IMR-90 (cell line): ENCODE results near the gene NIPBL. TPM values are rescaled to one million over a fixed set of nuclear protein-coding genes. Genes with fewer than 3 reads are reported as not detected.

Experiments used
- ATAC-seq: fragments of 200-7000 bp; cut with Tn5 transposase; 2 replicates; pipeline ENCODE4 v1.9.1; 2020; ENCODE audit warnings: low read depth, mild to moderate bottlenecking, moderate library complexity
- BruUV-seq: library from RNA; stranded (reverse); fragments of 400-500 nt; replicated peaks from 2 replicates; lab custom pipeline; 2021; lab: Mats Ljungman, UMichigan
- CTCF ChIA-PET: fragments of 300-600 bp; formaldehyde crosslinking; extraction: SDS; loops from one replicate; lab custom pipeline; 2021; ENCODE audit warnings: antibody characterized with exemption; lab: Yijun Ruan, JAX
- POLR2A ChIA-PET: fragments of 300-600 bp; sonication (Branson Sonifier 250); formaldehyde crosslinking; loops from one replicate; lab custom pipeline; 2022; ENCODE audit warnings: antibody characterized with exemption; ENCODE audit not compliant: unreplicated experiment; lab: Charles Lee
- DNase-seq: peaks from one replicate; pipeline ENCODE4 v3.0.0; 2013
- H2AFZ ChIP-seq: replicated peaks from 2 replicates; pipeline ENCODE3; 2013; ENCODE audit warnings: low read length, mild to moderate bottlenecking; ENCODE audit not compliant: poor library complexity
- H2AK5ac ChIP-seq: 2 replicates; pipeline ENCODE4 v1.6.1; 2013; ENCODE audit warnings: low read depth, low read length, inconsistent platforms
- H2AK9ac ChIP-seq: replicated peaks from 2 replicates; pipeline ENCODE3; 2013; ENCODE audit warnings: mild to moderate bottlenecking, low read depth, low read length, moderate library complexity; ENCODE audit not compliant: poor library complexity
- H2BK120ac ChIP-seq: 2 replicates; pipeline ENCODE4 v1.6.1; 2013; ENCODE audit warnings: low read depth, low read length, inconsistent platforms
- H2BK15ac ChIP-seq: 3 replicates; pipeline ENCODE4 v1.6.1; 2013; ENCODE audit warnings: low read depth, low read length, inconsistent platforms
- H2BK20ac ChIP-seq: 2 replicates; pipeline ENCODE4 v1.6.1; 2013; ENCODE audit warnings: low read depth, mild to moderate bottlenecking, inconsistent platforms, low read length, moderate library complexity
- H2BK5ac ChIP-seq: 2 replicates; pipeline ENCODE4 v1.6.1; 2013; ENCODE audit warnings: mild to moderate bottlenecking, low read depth, low read length, inconsistent platforms; ENCODE audit not compliant: poor library complexity, severe bottlenecking
- H3K14ac ChIP-seq: replicated peaks from 2 replicates; pipeline ENCODE4 v1.6.1; 2013; ENCODE audit warnings: low read depth, low read length, inconsistent platforms
- H3K18ac ChIP-seq: 2 replicates; pipeline ENCODE4 v1.6.1; 2013; ENCODE audit warnings: low read depth, low read length, control low read depth
- H3K23ac ChIP-seq: 2 replicates; pipeline ENCODE4 v1.6.1; 2013; ENCODE audit warnings: low read depth, low read length, inconsistent platforms
- H3K27ac ChIP-seq: 2 replicates; pipeline ENCODE4 v1.5.1; 2013; ENCODE audit warnings: mild to moderate bottlenecking, control low read depth, low read length; ENCODE audit not compliant: insufficient read depth
- H3K27me3 ChIP-seq: 2 replicates; pipeline ENCODE4 v1.6.1; 2013; ENCODE audit warnings: low read length; ENCODE audit not compliant: control insufficient read depth, insufficient read depth
- H3K36me3 ChIP-seq: 2 replicates; pipeline ENCODE4 v1.6.1; 2013; ENCODE audit warnings: low read length, mixed read lengths; ENCODE audit not compliant: control insufficient read depth, insufficient read depth
- H3K4ac ChIP-seq: 2 replicates; pipeline ENCODE4 v1.6.1; 2013; ENCODE audit warnings: low read depth, low read length, inconsistent platforms
- H3K4me1 ChIP-seq: 2 replicates; pipeline ENCODE4 v1.6.1; 2013; ENCODE audit warnings: low read length, mixed read lengths; ENCODE audit not compliant: control insufficient read depth, insufficient read depth
- H3K4me2 ChIP-seq: 2 replicates; pipeline ENCODE4 v1.6.1; 2013; ENCODE audit warnings: low read depth, mild to moderate bottlenecking, control low read depth, low read length, moderate library complexity
- H3K4me3 ChIP-seq: 2 replicates; pipeline ENCODE4 v1.5.1; 2013; ENCODE audit warnings: low read depth, mild to moderate bottlenecking, control low read depth, low read length, moderate library complexity; ENCODE audit not compliant: insufficient read depth
- H3K56ac ChIP-seq: 2 replicates; pipeline ENCODE4 v1.6.1; 2013; ENCODE audit warnings: low read length, inconsistent platforms; ENCODE audit not compliant: insufficient read depth; ENCODE audit errors: extremely low read depth
- H3K79me1 ChIP-seq, 2 experiments: 2 replicates each; pipeline ENCODE4 v1.6.1; 2013; ENCODE audit warnings: low read length in 2 of 2, inconsistent platforms in 1 of 2, low read depth in 1 of 2
- H3K9ac ChIP-seq: 2 replicates; pipeline ENCODE4 v1.6.1; 2013; ENCODE audit warnings: low read depth, low read length, control low read depth
- H3K9me1 ChIP-seq: 2 replicates; pipeline ENCODE4 v1.6.1; 2013; ENCODE audit warnings: low read length, inconsistent platforms; ENCODE audit not compliant: insufficient read depth
- H3K9me3 ChIP-seq: 2 replicates; pipeline ENCODE4 v1.6.1; 2013; ENCODE audit warnings: low read length; ENCODE audit not compliant: control insufficient read depth, insufficient read depth
- H4K20me1 ChIP-seq: 2 replicates; pipeline ENCODE4 v1.6.1; 2013; ENCODE audit warnings: low read length, inconsistent platforms; ENCODE audit not compliant: insufficient read depth
- H4K5ac ChIP-seq: 2 replicates; pipeline ENCODE4 v1.6.1; 2013; ENCODE audit warnings: mild to moderate bottlenecking, low read depth, low read length, control low read depth
- H4K8ac ChIP-seq, 2 experiments: 2 replicates each; pipeline ENCODE4 v1.6.1; 2013; ENCODE audit warnings: low read depth in 2 of 2, low read length in 2 of 2, control low read depth in 1 of 2, inconsistent platforms in 1 of 2
- H4K91ac ChIP-seq: 2 replicates; pipeline ENCODE4 v1.6.1; 2013; ENCODE audit warnings: low read depth, low read length, inconsistent platforms; ENCODE audit not compliant: insufficient read depth
- ELK1 ChIP-seq: fragments of 150-350 bp; IDR thresholded peaks from 2 replicates; pipeline ENCODE4 v1.6.1; 2016; ENCODE audit warnings: low read depth, mild to moderate bottlenecking, low read length, moderate library complexity, borderline replicate concordance
- MAZ ChIP-seq: IDR thresholded peaks from 2 replicates; pipeline ENCODE4 v1.6.1; 2012; ENCODE audit warnings: low read depth, mild to moderate bottlenecking, low read length, improper control_type of control experiment, moderate library complexity, borderline replicate concordance
- POLR2A ChIP-seq: IDR thresholded peaks from 2 replicates; pipeline ENCODE4 v1.6.1; 2012; ENCODE audit warnings: mild to moderate bottlenecking, low read depth, low read length
- SMC3 ChIP-seq: fragments of 150-350 bp; IDR thresholded peaks from 2 replicates; pipeline ENCODE4 v1.6.1; 2016; ENCODE audit warnings: low read depth, mild to moderate bottlenecking, antibody characterized with exemption, low read length, moderate library complexity
- dilution Hi-C: fragments of 300-500 bp; cut with HindIII; formaldehyde crosslinking; loops from one replicate; pipeline ENCODE4 v1.14.3; 2018; ENCODE audit warnings: low sequenced_read_pairs; ENCODE audit not compliant: unreplicated experiment
- in situ Hi-C: fragments of 300-500 bp; cut with MboI; formaldehyde crosslinking; loops from 3 replicates; pipeline ENCODE4 v1.14.3; 2019; ENCODE audit warnings: low sequenced_read_pairs, inconsistent platforms, mixed read lengths
- intact Hi-C: fragments of 100-400 bp; cut with micrococcal nuclease; formaldehyde crosslinking; loops from 2 replicates; pipeline ENCODE4 v1.10.0; 2022
- polyA plus RNA-seq, 3 experiments: library from polyadenylated mRNA; depleted of rRNA; stranded (reverse); fragments of >200 nt; gene quantifications; 2 replicates each; pipeline ENCODE4 v1.2.3, GENCODE V29; 2012; ENCODE audit warnings: low replicate concordance in 1 of 3
- total RNA-seq: library from RNA; depleted of rRNA; stranded (reverse); fragments of >200 nt; gene quantifications from 2 replicates; pipeline ENCODE4 v1.2.3, GENCODE V29; 2012

The NIPBL gene
- total and polyA plus RNA-seq, 2 of the 4 experiments (the other 2 are of a cell fraction) = 8.4 to 46.4 TPM

- peak; percentile 43 for DNase-seq
Observed at GRCh38 chr5:36948041-36948440, 71.5 kb downstream of the NIPBL start.

More at GRCh38 chr5:36948041-36948440, 71.5 kb downstream of the NIPBL start:
- H3K79me1 ChIP-seq = peaks cover 8 to 47% of the 10 kb centered on the region in 2 experiments; a peak in 3 of 4 replicates
- ATAC-seq = peak; percentile 38
- H2AK9ac ChIP-seq = no peak overlapping the region
- no peak overlapping the region for H3K4ac ChIP-seq
- no peak overlapping the region for H4K5ac ChIP-seq
- no peak overlapping the region for H2BK15ac ChIP-seq
- H2AK5ac ChIP-seq = no peak overlapping the region
- dilution Hi-C loops (no loop called here), intact Hi-C loops (no loop called here), in situ Hi-C loops (no loop called here)
- no peak overlapping the region for H3K14ac ChIP-seq
- H4K91ac ChIP-seq = no peak overlapping the region
- H3K4me1 ChIP-seq = no peaks in the 10 kb centered on the region
- H3K36me3 ChIP-seq = no peaks in the 10 kb centered on the region
- no peak overlapping the region for H3K9ac ChIP-seq
- H4K8ac ChIP-seq = no peak overlapping the region; a peak in 1 of 4 replicates
- peak overlapping the region; percentile 0; the same call in 1 of the 2 replicates for H3K4me2 ChIP-seq
- H3K27me3 ChIP-seq = no peaks in the 10 kb centered on the region
- ChIA-PET POLR2A (no interaction called here), CTCF (no interaction called here)
- H3K9me1 ChIP-seq = 0 out of 2 replicates have a peak, but pooled peaks cover 2% of the 10 kb centered on the region
- H2BK120ac ChIP-seq = no peak overlapping the region
- no peak overlapping the region for H3K4me3 ChIP-seq
- no peaks in the 10 kb centered on the region for H3K9me3 ChIP-seq
- H3K23ac ChIP-seq = no peak overlapping the region
- H4K20me1 ChIP-seq = peaks cover 52% of the 10 kb centered on the region; the same call in 1 of the 2 replicates
- no peak overlapping the region for H3K56ac ChIP-seq
- no peak for TF ChIP-seq POLR2A
- TF ChIP-seq ELK1 = no peak
- no peak for TF ChIP-seq SMC3
- TF ChIP-seq MAZ = no peak
- H2BK20ac ChIP-seq = no peak overlapping the region
- no peak overlapping the region for H2BK5ac ChIP-seq
- no peak overlapping the region for H3K27ac ChIP-seq
- no TSS peak for BruUV-seq
- no peak overlapping the region for H2AFZ ChIP-seq
- H3K18ac ChIP-seq = no peak overlapping the region
